Glutamatergic neuron (in vitro differentiated cells): Measurements from ENCODE around the gene ETS1. TPM values are rescaled to one million over a fixed set of nuclear protein-coding genes. Genes with fewer than 3 reads are reported as not detected.
"Not testable (repeated sequence)": the region's sequence is repeated elsewhere in the genome, so short reads cannot be mapped to it uniquely, and the experiment has no call there.

ENCODE experiments used
- DNase-seq: peaks from one replicate; pipeline ENCODE4 v3.0.0; 2022
- H3K27ac Mint-ChIP-seq: one replicate; pipeline ENCODE4 v1.8.0; 2020; ENCODE audit warnings: mild to moderate bottlenecking, mixed read lengths, inconsistent platforms; ENCODE audit not compliant: unreplicated experiment
- H3K27me3 Mint-ChIP-seq: one replicate; pipeline ENCODE4 v1.8.0; 2020; ENCODE audit warnings: mild to moderate bottlenecking, moderate library complexity, mixed read lengths, inconsistent platforms; ENCODE audit not compliant: unreplicated experiment
- H3K36me3 Mint-ChIP-seq: one replicate; pipeline ENCODE4 v1.8.0; 2020; ENCODE audit warnings: mild to moderate bottlenecking, mixed read lengths, inconsistent platforms; ENCODE audit not compliant: unreplicated experiment
- H3K4me1 Mint-ChIP-seq: one replicate; pipeline ENCODE4 v1.8.0; 2020; ENCODE audit warnings: mild to moderate bottlenecking, low read depth, mixed read lengths, inconsistent platforms; ENCODE audit not compliant: unreplicated experiment
- H3K4me3 Mint-ChIP-seq: one replicate; pipeline ENCODE4 v1.8.0; 2020; ENCODE audit warnings: mild to moderate bottlenecking, mixed read lengths, inconsistent platforms; ENCODE audit not compliant: unreplicated experiment
- H3K9me3 Mint-ChIP-seq: one replicate; pipeline ENCODE4 v1.8.0; 2020; ENCODE audit warnings: mild to moderate bottlenecking, moderate library complexity, mixed read lengths, inconsistent platforms; ENCODE audit not compliant: unreplicated experiment
- CTCF ChIP-seq: fragments of 200-600 bp; sonication (generic); IDR thresholded peaks from one replicate; pipeline ENCODE4 v1.5.0; 2021; ENCODE audit not compliant: partially characterized antibody, unreplicated experiment
- total RNA-seq: library from RNA; stranded (reverse); fragmentation: NEBNext Ultra II Directional; extraction: Animal tissue kit (Norgen Biotek cat#: 25700); gene quantifications from one replicate; pipeline ENCODE4 v1.2.1, GENCODE V29; 2021; ENCODE audit not compliant: unreplicated experiment

The ETS1 gene
- total RNA-seq, 1 donor from 2014 or later: 1.0 TPM

DNA sequence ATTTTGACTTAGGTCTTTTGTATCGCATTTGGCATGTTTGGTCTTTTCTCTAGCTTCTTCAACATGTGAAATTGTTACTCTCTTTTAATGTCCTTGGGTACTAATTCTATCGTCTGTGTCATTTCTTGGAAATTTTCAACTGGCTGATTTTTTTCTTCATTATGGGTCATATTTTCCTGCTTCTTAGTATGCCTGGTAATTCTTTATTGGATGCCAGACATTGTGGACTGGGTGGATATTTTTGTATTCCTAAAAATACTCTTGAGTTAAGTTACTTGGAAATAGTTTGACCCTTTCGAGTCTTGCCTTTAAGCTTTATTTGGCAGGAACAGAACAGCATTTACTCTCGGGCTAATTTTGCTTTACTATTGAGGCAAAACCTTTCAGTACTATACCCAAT lies 140.1 kb downstream of the ETS1 start:
- TF ChIP-seq CTCF: no peak
- Mint-ChIP-seq H3K36me3 (no peaks in the 10 kb centered on the region), H3K27ac (no peak overlapping the region), H3K9me3 (no peaks in the 10 kb centered on the region), H3K27me3 (no peaks in the 10 kb centered on the region), H3K4me1 (no peaks in the 10 kb centered on the region), H3K4me3 (no peak overlapping the region)
- no peak for DNase-seq

- H3K4me1 Mint-ChIP-seq: not testable (repeated sequence)
Observed at GRCh38 chr11:128445921-128446320, 141.4 kb downstream of the ETS1 start.

GRCh38 chr11:128437136-128437535 lies 150.2 kb downstream of the ETS1 start:
- Mint-ChIP-seq H3K4me1 (no peaks in the 10 kb centered on the region), H3K27ac (no peak overlapping the region), H3K36me3 (no peaks in the 10 kb centered on the region), H3K27me3 (no peaks in the 10 kb centered on the region), H3K4me3 (no peak overlapping the region), H3K9me3 (no peaks in the 10 kb centered on the region)
- TF ChIP-seq CTCF: no peak
- DNase-seq: no peak

More at GRCh38 chr11:128445921-128446320, 141.4 kb downstream of the ETS1 start:
- H3K27ac Mint-ChIP-seq, H3K27me3 Mint-ChIP-seq, H3K36me3 Mint-ChIP-seq, DNase-seq, H3K4me3 Mint-ChIP-seq, H3K9me3 Mint-ChIP-seq: not testable (repeated sequence)

- H3K27me3 Mint-ChIP-seq: no peaks in the 10 kb centered on the region
- H3K9me3 Mint-ChIP-seq: no peaks in the 10 kb centered on the region
- H3K36me3 Mint-ChIP-seq: no peaks in the 10 kb centered on the region
Observed at GRCh38 chr11:128434818-128435217, 152.5 kb downstream of the ETS1 start.

DNA sequence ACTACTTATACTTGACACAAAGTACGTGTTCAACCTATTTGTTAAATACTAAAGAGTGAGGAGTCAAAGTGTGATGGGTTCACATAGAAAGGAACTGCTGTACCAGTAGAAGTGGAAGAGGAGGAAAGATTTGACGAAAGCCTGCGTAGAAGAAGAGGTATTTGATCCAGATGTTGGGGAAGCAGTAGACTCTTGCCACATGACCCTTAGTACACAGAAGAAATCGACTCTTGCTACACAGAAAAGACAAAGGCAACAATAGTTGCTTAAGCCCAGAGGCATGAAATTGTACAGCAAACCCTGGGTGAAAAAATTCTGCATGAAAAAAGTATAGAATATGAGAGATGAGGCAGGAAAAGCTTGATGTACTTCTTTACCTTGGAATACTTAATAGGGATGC lies 152.9 kb downstream of the ETS1 start:
- no peak overlapping the region for H3K4me3 Mint-ChIP-seq
- H3K9me3 Mint-ChIP-seq: no peaks in the 10 kb centered on the region
- no peak overlapping the region for H3K27ac Mint-ChIP-seq
- no peak for DNase-seq
- H3K36me3 Mint-ChIP-seq: no peaks in the 10 kb centered on the region
- no peak for TF ChIP-seq CTCF
- no peaks in the 10 kb centered on the region for H3K4me1 Mint-ChIP-seq
- no peaks in the 10 kb centered on the region for H3K27me3 Mint-ChIP-seq

More at GRCh38 chr11:128434818-128435217, 152.5 kb downstream of the ETS1 start:
- no peaks in the 10 kb centered on the region for H3K4me1 Mint-ChIP-seq
- no peak overlapping the region for H3K27ac Mint-ChIP-seq
- DNase-seq: no peak
- TF ChIP-seq CTCF: no peak
- H3K4me3 Mint-ChIP-seq: no peak overlapping the region

DNA sequence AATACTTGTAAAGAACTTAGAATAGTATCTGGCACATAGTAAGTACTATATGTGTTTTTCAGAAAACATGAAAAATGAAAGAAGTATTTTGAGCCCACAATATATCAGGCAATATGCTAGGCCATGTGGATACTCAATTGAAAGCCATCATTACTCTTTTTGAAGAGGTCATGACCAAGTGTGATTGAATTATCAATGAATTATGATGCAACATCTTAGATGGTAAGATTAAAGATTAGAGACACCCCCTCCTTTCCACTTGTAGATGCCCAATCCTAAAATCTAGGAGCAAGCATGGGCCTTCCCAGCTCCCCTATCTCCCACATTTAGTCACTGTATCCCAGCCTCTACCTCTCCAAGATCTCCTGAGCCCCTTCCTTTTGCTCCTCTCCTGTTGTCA lies 154.4 kb downstream of the ETS1 start:
- Mint-ChIP-seq H3K4me3 (no peak overlapping the region), H3K4me1 (no peaks in the 10 kb centered on the region), H3K27me3 (no peaks in the 10 kb centered on the region), H3K27ac (no peak overlapping the region), H3K9me3 (no peaks in the 10 kb centered on the region), H3K36me3 (no peaks in the 10 kb centered on the region)
- no peak for TF ChIP-seq CTCF
- DNase-seq: no peak
